Neural cell (in vitro differentiated cells): Measurements from ENCODE around the gene ATP7B. TPM values are rescaled to one million over a fixed set of nuclear protein-coding genes. Genes with fewer than 3 reads are reported as not detected.

Experiments used
- H2AFZ ChIP-seq: fragments of 200-600, 300-800 bp; sonication (generic), shearing (Covaris generic); 2 replicates; pipeline ENCODE4 v1.6.0; 2014; ENCODE audit warnings: low read depth, mild to moderate bottlenecking, antibody characterized with exemption, low read length, moderate library complexity
- H3F3A ChIP-seq: fragments of 200-600 bp; shearing (Covaris generic); 2 replicates; pipeline ENCODE4 v1.6.1; 2016; ENCODE audit warnings: mild to moderate bottlenecking, moderate library complexity, mixed read lengths, antibody characterized with exemption, low read length; ENCODE audit not compliant: insufficient read depth, poor library complexity, severe bottlenecking
- H3K27ac ChIP-seq: fragments of 200-600, 300-800 bp; sonication (generic), shearing (Covaris generic); 2 replicates; pipeline ENCODE4 v1.5.1; 2014; ENCODE audit warnings: mild to moderate bottlenecking, low read length, moderate library complexity
- H3K27me3 ChIP-seq: fragments of 300-800, 200-600 bp; sonication (generic), shearing (Covaris generic); 2 replicates; pipeline ENCODE4 v1.6.0; 2014; ENCODE audit warnings: mild to moderate bottlenecking, low read depth, low read length, moderate library complexity; ENCODE audit not compliant: insufficient read depth
- H3K36me3 ChIP-seq: fragments of 300-800, 200-600 bp; sonication (generic), shearing (Covaris generic); 2 replicates; pipeline ENCODE4 v1.5.1; 2014; ENCODE audit warnings: mild to moderate bottlenecking, antibody characterized with exemption, low read length, moderate library complexity; ENCODE audit not compliant: insufficient read depth
- H3K4me2 ChIP-seq: fragments of 300-800, 200-600 bp; sonication (generic), shearing (Covaris generic); 2 replicates; pipeline ENCODE4 v1.6.0; 2014; ENCODE audit warnings: mild to moderate bottlenecking, low read length
- H3K4me3 ChIP-seq: fragments of 300-800, 200-600 bp; sonication (generic), shearing (Covaris generic); 2 replicates; pipeline ENCODE4 v1.5.1; 2014; ENCODE audit warnings: mild to moderate bottlenecking, low read length, moderate library complexity
- H3K79me2 ChIP-seq: fragments of 200-600 bp; shearing (Covaris generic); replicated peaks from 2 replicates; pipeline ENCODE4 v1.6.0; 2014; ENCODE audit warnings: mild to moderate bottlenecking, low read length, moderate library complexity; ENCODE audit not compliant: insufficient read depth
- H3K9ac ChIP-seq: fragments of 300-800, 200-600 bp; sonication (generic), shearing (Covaris generic); 2 replicates; pipeline ENCODE4 v1.6.1; 2016; ENCODE audit warnings: mild to moderate bottlenecking, low read length, mixed read lengths
- H3K9me2 ChIP-seq: fragments of 200-600 bp; shearing (Covaris generic); 2 replicates; pipeline ENCODE4 v1.6.1; 2016; ENCODE audit warnings: mild to moderate bottlenecking, low read length, mixed read lengths; ENCODE audit not compliant: insufficient read depth
- H3K9me3 ChIP-seq: fragments of 200-600, 300-800 bp; sonication (generic), shearing (Covaris generic); 2 replicates; pipeline ENCODE4 v1.6.1; 2016; ENCODE audit warnings: mild to moderate bottlenecking, mixed run types, low read length, moderate library complexity, mixed read lengths
- H4K20me1 ChIP-seq: fragments of 200-600 bp; shearing (Covaris generic); 2 replicates; pipeline ENCODE4 v1.6.1; 2016; ENCODE audit warnings: mild to moderate bottlenecking, mixed run types; ENCODE audit not compliant: insufficient read depth
- EP300 ChIP-seq: fragments of 450-650 bp; conservative IDR thresholded peaks from 2 replicates; pipeline ENCODE4 v1.6.1; 2014; ENCODE audit warnings: antibody characterized with exemption, mild to moderate bottlenecking, moderate library complexity; ENCODE audit not compliant: poor library complexity, severe bottlenecking
- EZH2 ChIP-seq: fragments of 200-600, 300-800 bp; shearing (Covaris generic), sonication (generic); IDR thresholded peaks from 2 replicates; pipeline ENCODE4 v1.6.1; 2014; ENCODE audit warnings: antibody characterized with exemption, low read length, borderline replicate concordance, mild to moderate bottlenecking; ENCODE audit not compliant: insufficient read depth, poor library complexity, severe bottlenecking
- MXI1 ChIP-seq: fragments of 450-650 bp; conservative IDR thresholded peaks from 2 replicates; pipeline ENCODE4 v1.6.1; 2014; ENCODE audit warnings: antibody characterized with exemption, mild to moderate bottlenecking; ENCODE audit not compliant: poor library complexity, severe bottlenecking
- POLR2AphosphoS5 ChIP-seq: IDR thresholded peaks from 2 replicates; pipeline ENCODE4 v1.6.1; 2012
- RAD21 ChIP-seq: fragments of 450-650 bp; conservative IDR thresholded peaks from 2 replicates; pipeline ENCODE4 v1.6.1; 2014; ENCODE audit warnings: antibody characterized with exemption, mild to moderate bottlenecking, moderate library complexity
- REST ChIP-seq: IDR thresholded peaks from 2 replicates; pipeline ENCODE4 v1.6.1; 2012; ENCODE audit warnings: borderline replicate concordance
- SMC3 ChIP-seq: fragments of 450-650 bp; conservative IDR thresholded peaks from 2 replicates; pipeline ENCODE4 v1.6.1; 2014; ENCODE audit warnings: antibody characterized with exemption, mild to moderate bottlenecking, moderate library complexity; ENCODE audit not compliant: poor library complexity
- TAF1 ChIP-seq: IDR thresholded peaks from 2 replicates; pipeline ENCODE4 v1.6.1; 2012; ENCODE audit warnings: low read depth
- polyA plus RNA-seq: library from polyadenylated mRNA; depleted of rRNA; stranded (reverse); fragments of >200 nt; gene quantifications from 2 replicates; pipeline ENCODE4 v1.2.3, GENCODE V29; 2014
- TF ChIP-seq, protein P1 (sequence below): fragments of 450-650 bp; IDR thresholded peaks from 2 replicates; pipeline ENCODE4 v1.5.1; 2014; ENCODE audit warnings: antibody characterized with exemption, mild to moderate bottlenecking, moderate library complexity; ENCODE audit not compliant: poor library complexity, severe bottlenecking

ATP7B gene
- polyA plus RNA-seq, 1 donor from 2014 or later: 6.3 TPM

- H3K79me2 ChIP-seq: peaks cover 34% of the 10 kb centered on the region
- no peak overlapping the region for H3K4me3 ChIP-seq
- H2AFZ ChIP-seq: no peak overlapping the region
- no peak overlapping the region for H3K27ac ChIP-seq
- H3F3A ChIP-seq: no peaks in the 10 kb centered on the region
- no peaks in the 10 kb centered on the region for H3K9me2 ChIP-seq
- no peaks in the 10 kb centered on the region for H3K27me3 ChIP-seq
- no peak overlapping the region for H3K9ac ChIP-seq
- H3K4me2 ChIP-seq: no peak overlapping the region
- H3K9me3 ChIP-seq: no peaks in the 10 kb centered on the region
- no peak for TF ChIP-seq POLR2AphosphoS5
- TF ChIP-seq, protein P1, sequence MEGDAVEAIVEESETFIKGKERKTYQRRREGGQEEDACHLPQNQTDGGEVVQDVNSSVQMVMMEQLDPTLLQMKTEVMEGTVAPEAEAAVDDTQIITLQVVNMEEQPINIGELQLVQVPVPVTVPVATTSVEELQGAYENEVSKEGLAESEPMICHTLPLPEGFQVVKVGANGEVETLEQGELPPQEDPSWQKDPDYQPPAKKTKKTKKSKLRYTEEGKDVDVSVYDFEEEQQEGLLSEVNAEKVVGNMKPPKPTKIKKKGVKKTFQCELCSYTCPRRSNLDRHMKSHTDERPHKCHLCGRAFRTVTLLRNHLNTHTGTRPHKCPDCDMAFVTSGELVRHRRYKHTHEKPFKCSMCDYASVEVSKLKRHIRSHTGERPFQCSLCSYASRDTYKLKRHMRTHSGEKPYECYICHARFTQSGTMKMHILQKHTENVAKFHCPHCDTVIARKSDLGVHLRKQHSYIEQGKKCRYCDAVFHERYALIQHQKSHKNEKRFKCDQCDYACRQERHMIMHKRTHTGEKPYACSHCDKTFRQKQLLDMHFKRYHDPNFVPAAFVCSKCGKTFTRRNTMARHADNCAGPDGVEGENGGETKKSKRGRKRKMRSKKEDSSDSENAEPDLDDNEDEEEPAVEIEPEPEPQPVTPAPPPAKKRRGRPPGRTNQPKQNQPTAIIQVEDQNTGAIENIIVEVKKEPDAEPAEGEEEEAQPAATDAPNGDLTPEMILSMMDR: no peak
- TF ChIP-seq EP300: no peak
- no peak for TF ChIP-seq RAD21
- TF ChIP-seq REST: no peak
- TF ChIP-seq TAF1: no peak
- no peak for TF ChIP-seq EZH2
- TF ChIP-seq MXI1: no peak
- no peak for TF ChIP-seq SMC3
- H3K36me3 ChIP-seq: no peaks in the 10 kb centered on the region
- no peaks in the 10 kb centered on the region for H4K20me1 ChIP-seq
These were observed 5.0 kb upstream of the ATP7B start for GRCh38 chr13:52016296-52016695.

DNA sequence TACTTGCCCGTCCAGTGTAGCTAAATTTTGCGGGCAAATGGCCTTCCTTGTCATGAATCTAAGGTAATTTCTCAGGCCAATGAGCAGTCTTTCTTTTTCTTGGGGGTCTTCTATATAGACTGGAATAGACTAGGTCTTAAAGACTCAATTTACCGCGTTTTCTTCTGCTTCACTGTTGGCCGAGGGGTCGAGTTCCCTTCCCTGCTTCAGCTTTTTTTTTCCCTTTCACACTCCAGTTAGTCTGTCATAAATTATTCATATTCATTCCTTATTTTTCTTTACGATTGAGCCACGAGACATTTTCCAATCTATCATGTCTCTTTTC lies 1.2 kb upstream of the ATP7B start:
- Histone ChIP-seq H3K9me2 (no peaks in the 10 kb centered on the region), H3K4me3 (peak overlapping the region; percentile 100), H4K20me1 (no peaks in the 10 kb centered on the region), H3F3A (no peaks in the 10 kb centered on the region), H3K36me3 (no peaks in the 10 kb centered on the region), H3K9ac (peak overlapping the region; percentile 68), H3K27me3 (no peaks in the 10 kb centered on the region), H3K27ac (peak overlapping the region; percentile 59), H3K79me2 (peaks cover 44% of the 10 kb centered on the region), H2AFZ (peak overlapping the region; percentile 57), H3K9me3 (no peaks in the 10 kb centered on the region), H3K4me2 (peak overlapping the region; percentile 68)
- peak; percentile 72 for TF ChIP-seq MXI1
- no peak for TF ChIP-seq REST
- TF ChIP-seq EZH2: no peak
